ENCODE measurements around the gene FLOT1. TPM values are rescaled to one million over a fixed set of nuclear protein-coding genes. Genes with fewer than 3 reads are reported as not detected.

Gene FLOT1
- total and polyA plus RNA-seq, 2 of the 13 experiments (the other 11 are each of a cell fraction or from before 2014, with no cell fraction given), result 82.3 to 130 TPM

- no peak for TF ChIP-seq ZNF235 (CRISPR knock-in tag; IDR thresholded peaks at IDR 0.05; ENCODE audit: borderline replicate concordance)
- no peak for TF ChIP-seq SIN3A (IDR thresholded peaks at IDR 0.05; ENCODE audit: borderline replicate concordance, low read depth, low read length)
- no peak for TF ChIP-seq ZNF282 (IDR thresholded peaks at IDR 0.05; ENCODE audit: partially characterized antibody)
These were observed 58.5 kb downstream of the FLOT1 start (continued) for GRCh38 chr6:30683980-30684338.

GRCh38 chr6:30683183-30683979, 59.1 kb downstream of the FLOT1 start:
- intact Hi-C loops (cut with micrococcal nuclease; ENCODE audit: unreplicated experiment), result no loop called here
- CTCF ChIA-PET (ENCODE audit: low intra/inter-chr PET ratio, low total read pairs), result interaction anchor here (0.7 to 3.5 kb wide), 2 partner anchors 39 to 42 kb away, joined by 3 to 11 read pairs; no protein-coding TSS in a partner anchor

More at GRCh38 chr6:30683183-30683979, 59.1 kb downstream of the FLOT1 start:
- Histone ChIP-seq H3K4me2 (ENCODE audit: low read depth, low read length) (peak overlapping the region; percentile 48), H3K9me3 (ENCODE audit: low read length) (no peaks in the 10 kb centered on the region), H3K4me1 (ENCODE audit: insufficient read depth, low read length) (peaks cover 69% of the 10 kb centered on the region), H3K36me3 (replicated peaks in 1 of 2; ENCODE audit: control insufficient read depth in 1 of 2, insufficient read depth in 2 of 2, low read length in 2 of 2) (no peaks in the 10 kb centered on the region), H2AFZ (ENCODE audit: low read length) (no peak overlapping the region), H4K20me1 (ENCODE audit: insufficient read depth, low read length) (no peaks in the 10 kb centered on the region), H3K27me3 (ENCODE audit: control insufficient read depth in 1 of 2, insufficient read depth in 2 of 2, low read length in 2 of 2) (no peaks in the 10 kb centered on the region), H3K4me3 (replicated peaks in 1 of 3; ENCODE audit: insufficient read depth in 1 of 3, low read depth in 2 of 3, low read length in 3 of 3) (no peak overlapping the region), H3K9ac (ENCODE audit: insufficient read depth, low read depth, low read length) (peak overlapping the region; percentile 24; the same call in 1 of the 2 replicates), H3K27ac (ENCODE audit: extremely low read length, insufficient read depth, low read length) (peak overlapping the region; percentile 3), H3K79me2 (ENCODE audit: insufficient read depth, low read length) (no peaks in the 10 kb centered on the region)
- FAIRE-seq (no peak), ATAC-seq (no peak), DNase-seq (ENCODE audit: low spot score) (no peak)
- 58% methylated on average over 7 of the region's 7 CpGs for WGBS (ENCODE audit: low lambda C conversion rate)
- BruUV-seq (replicated peaks), result no TSS peak
- in situ Hi-C loops (cut with HindIII; ENCODE audit: extremely low pct_ligation_motif_present, low pct_unique_long_range_greater_than_20kb), result loop anchor here (25.0 kb wide), 1 partner anchor 404 kb away; no protein-coding TSS in a partner anchor
- POLR2A ChIA-PET, result interaction anchor here (0.5 to 2.5 kb wide), 6 partner anchors 11 to 99 kb away, joined by 3 to 10 read pairs (median 6); partner anchors contain the start of genes DHX16 and MDC1
- TF ChIP-seq ZNF264 (CRISPR knock-in tag; IDR thresholded peaks at IDR 0.05), result no peak
- TF ChIP-seq E2F2 (CRISPR knock-in tag; IDR thresholded peaks at IDR 0.05; ENCODE audit: borderline replicate concordance), result no peak
- TF ChIP-seq ZNF350 (CRISPR knock-in tag; IDR thresholded peaks at IDR 0.05; ENCODE audit: borderline replicate concordance, low read depth), result 0 out of 2 replicates have a peak, but pooled peaks have one; percentile 7
- TF ChIP-seq ZNF468 (CRISPR knock-in tag; IDR thresholded peaks at IDR 0.05), result no peak
- peak; percentile 39 for TF ChIP-seq HNRNPK (IDR thresholded peaks at IDR 0.05; ENCODE audit: low read depth, low read length, poor library complexity, severe bottlenecking)
